Stimulated activated CD8-positive, alpha-beta memory T cell treated with anti-CD3 and anti-CD28 coated beads, Interleukin-12 subunit alpha, Interleukin-12 subunit beta, amount 100 ng/mL, for 24 hours (primary cell): ENCODE results near the gene GALNT9.
"Not testable (repeated sequence)": the region's sequence is repeated elsewhere in the genome, so short reads cannot be mapped to it uniquely, and the experiment has no call there.

Experiments used
- DNase-seq: peaks from one replicate; pipeline ENCODE4 v3.0.0-alpha.2; 2020; ENCODE audit errors: extremely low read depth

GALNT9 gene

GRCh38 chr12:132265056-132265800, 64.2 kb downstream of the GALNT9 start:
- DNase-seq, result no peak

GRCh38 chr12:132264086-132265010, 65.0 kb downstream of the GALNT9 start:
- DNase-seq, result no peak

- no peak for DNase-seq
These were observed 65.8 kb downstream of the GALNT9 start for GRCh38 chr12:132263451-132264049.

- DNase-seq, result no peak
These were observed 66.4 kb downstream of the GALNT9 start for GRCh38 chr12:132263061-132263360.

GRCh38 chr12:132262256-132263060, 66.9 kb downstream of the GALNT9 start:
- no peak for DNase-seq

GRCh38 chr12:132261328-132262138, 67.9 kb downstream of the GALNT9 start:
- no peak for DNase-seq

- DNase-seq, result no peak
These were observed 68.7 kb downstream of the GALNT9 start for GRCh38 chr12:132260721-132261120.

GRCh38 chr12:132259872-132260695, 69.3 kb downstream of the GALNT9 start:
- no peak for DNase-seq

- DNase-seq, result no peak
These were observed 70.0 kb downstream of the GALNT9 start for GRCh38 chr12:132259364-132259871.

- no peak for DNase-seq
These were observed 70.8 kb downstream of the GALNT9 start for GRCh38 chr12:132258543-132258942.

GRCh38 chr12:132257955-132258490, 71.4 kb downstream of the GALNT9 start:
- no peak for DNase-seq

- no peak for DNase-seq
These were observed 72.0 kb downstream of the GALNT9 start for GRCh38 chr12:132257206-132257954.

- DNase-seq, result no peak
These were observed 72.7 kb downstream of the GALNT9 start for GRCh38 chr12:132256646-132257045.

- no peak for DNase-seq
These were observed 73.7 kb downstream of the GALNT9 start for GRCh38 chr12:132255642-132256041.

- no peak for DNase-seq
These were observed 75.5 kb downstream of the GALNT9 start for GRCh38 chr12:132253698-132254480.

GRCh38 chr12:132252981-132253380, 76.4 kb downstream of the GALNT9 start:
- DNase-seq, result not testable (repeated sequence)

GRCh38 chr12:132251741-132252490, 77.5 kb downstream of the GALNT9 start:
- no peak for DNase-seq
